AG04449 (cell line): Measurements from ENCODE around the gene MANEA.
"Not testable (repeated sequence)": the region's sequence is repeated elsewhere in the genome, so short reads cannot be mapped to it uniquely, and the experiment has no call there.

Experiments
- CTCF ChIA-PET: fragments of 350-600 bp; formaldehyde crosslinking; extraction: SDS; loops from one replicate; lab custom pipeline; 2021; ENCODE audit warnings: antibody characterized with exemption; lab: Yijun Ruan, JAX
- POLR2A ChIA-PET: fragments of 400-600, 350-600 bp; formaldehyde crosslinking; extraction: SDS; loops from one replicate; lab custom pipeline; 2020; ENCODE audit warnings: antibody characterized with exemption, inconsistent platforms; lab: Yijun Ruan, JAX
- DNase-seq: peaks from one replicate; pipeline ENCODE4 v3.0.0-alpha.2; 2010; ENCODE audit warnings: low read depth, low spot score
- H3K4me3 ChIP-seq: 2 replicates; pipeline ENCODE4 v1.5.1; 2011; ENCODE audit warnings: low read depth, mild to moderate bottlenecking, control low read depth, low read length
- CTCF ChIP-seq: IDR thresholded peaks from one replicate; pipeline ENCODE4 v1.5.1; 2011; ENCODE audit warnings: mild to moderate bottlenecking, moderate library complexity, low read length, control low read depth, inconsistent platforms; ENCODE audit not compliant: insufficient read depth; ENCODE audit errors: missing control alignments

The MANEA gene

GRCh38 chr6:95545686-95546085 is 31.6 kb upstream of the MANEA start:
- CTCF ChIA-PET, result no interaction called here

GRCh38 chr6:95546148-95546547 is 31.2 kb upstream of the MANEA start:
- TF ChIP-seq CTCF, result no peak
- ChIA-PET CTCF (no interaction called here), POLR2A (no interaction called here)
- DNase-seq, result no peak
- no peak overlapping the region for H3K4me3 ChIP-seq

More at GRCh38 chr6:95545686-95546085, 31.6 kb upstream of the MANEA start:
- TF ChIP-seq CTCF, result no peak
- POLR2A ChIA-PET, result no interaction called here
- no peak overlapping the region for H3K4me3 ChIP-seq
- DNase-seq, result no peak

GRCh38 chr6:95547043-95547442 is 30.3 kb upstream of the MANEA start:
- POLR2A ChIA-PET, result no interaction called here
- TF ChIP-seq CTCF, result no peak
- DNase-seq, result no peak
- H3K4me3 ChIP-seq, result no peak overlapping the region
- CTCF ChIA-PET, result no interaction called here

GRCh38 chr6:95548188-95548786 is 29.0 kb upstream of the MANEA start:
- no peak overlapping the region for H3K4me3 ChIP-seq
- no peak for TF ChIP-seq CTCF
- POLR2A ChIA-PET, result no interaction called here
- no peak for DNase-seq
- CTCF ChIA-PET, result no interaction called here

DNA sequence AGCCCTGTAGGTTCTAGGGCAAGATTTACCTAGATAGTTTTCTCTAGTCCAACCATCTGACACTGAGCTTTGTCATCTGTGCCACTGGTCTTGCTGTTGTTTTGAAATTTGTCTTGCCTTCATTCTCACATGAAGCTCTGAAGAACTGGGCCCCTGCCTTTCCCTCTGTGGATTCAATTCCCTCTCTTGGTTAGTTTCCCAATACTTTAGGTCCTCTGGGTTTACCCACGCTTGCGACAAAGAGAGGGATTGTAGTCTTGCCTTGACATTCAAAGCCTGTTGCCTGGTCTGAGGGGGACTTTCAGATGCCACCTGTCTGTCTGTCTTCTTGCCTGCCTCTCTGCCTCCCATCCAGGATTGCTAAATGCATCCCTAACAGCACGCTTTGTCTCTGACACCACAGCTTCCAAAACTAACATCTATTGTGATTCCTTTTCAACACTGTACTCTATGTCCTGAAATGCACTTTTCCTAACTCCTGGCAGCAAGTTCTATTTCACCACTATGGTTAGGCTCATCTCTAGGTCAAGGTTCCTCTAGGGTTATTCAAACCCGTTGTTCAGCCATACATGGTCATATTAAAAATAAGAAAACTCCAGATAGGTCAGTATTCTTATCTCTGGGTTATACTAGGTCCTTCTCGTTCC is 25.5 kb upstream of the MANEA start:
- no peak overlapping the region for H3K4me3 ChIP-seq
- no peak for DNase-seq
- TF ChIP-seq CTCF, result no peak
- ChIA-PET POLR2A (no interaction called here), CTCF (no interaction called here)

- POLR2A ChIA-PET, result no interaction called here
Measured at GRCh38 chr6:95553880-95554279, 23.5 kb upstream of the MANEA start.

DNA sequence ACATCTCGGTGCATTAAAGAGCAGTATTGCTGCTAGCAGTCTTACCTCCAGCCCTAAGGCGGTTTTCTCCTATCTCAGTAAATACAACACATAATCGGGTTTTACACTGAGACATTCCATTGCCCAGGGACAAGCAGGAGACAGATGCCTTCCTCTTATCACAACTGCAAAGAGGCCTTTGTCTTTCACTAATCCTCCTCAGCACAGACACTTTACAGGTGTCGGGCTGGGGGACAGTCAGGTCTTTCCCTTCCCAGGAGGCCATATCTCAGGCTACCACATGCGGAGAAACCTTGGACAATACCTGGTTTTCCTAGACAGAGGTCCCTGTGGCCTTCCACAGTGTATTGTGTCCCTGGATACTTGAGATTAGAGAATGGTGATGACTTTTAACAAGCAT is 16.4 kb upstream of the MANEA start:
- H3K4me3 ChIP-seq, CTCF ChIA-PET, POLR2A ChIA-PET, DNase-seq: not testable (repeated sequence)

More at GRCh38 chr6:95553880-95554279, 23.5 kb upstream of the MANEA start:
- CTCF ChIA-PET, result no interaction called here
- no peak overlapping the region for H3K4me3 ChIP-seq
- TF ChIP-seq CTCF, result no peak
- DNase-seq, result no peak
